ENCODE results near the gene IFIT5.
"Not testable (repeated sequence)": the region's sequence is repeated elsewhere in the genome, so short reads cannot be mapped to it uniquely, and the experiment has no call there.

Gene IFIT5

DNA sequence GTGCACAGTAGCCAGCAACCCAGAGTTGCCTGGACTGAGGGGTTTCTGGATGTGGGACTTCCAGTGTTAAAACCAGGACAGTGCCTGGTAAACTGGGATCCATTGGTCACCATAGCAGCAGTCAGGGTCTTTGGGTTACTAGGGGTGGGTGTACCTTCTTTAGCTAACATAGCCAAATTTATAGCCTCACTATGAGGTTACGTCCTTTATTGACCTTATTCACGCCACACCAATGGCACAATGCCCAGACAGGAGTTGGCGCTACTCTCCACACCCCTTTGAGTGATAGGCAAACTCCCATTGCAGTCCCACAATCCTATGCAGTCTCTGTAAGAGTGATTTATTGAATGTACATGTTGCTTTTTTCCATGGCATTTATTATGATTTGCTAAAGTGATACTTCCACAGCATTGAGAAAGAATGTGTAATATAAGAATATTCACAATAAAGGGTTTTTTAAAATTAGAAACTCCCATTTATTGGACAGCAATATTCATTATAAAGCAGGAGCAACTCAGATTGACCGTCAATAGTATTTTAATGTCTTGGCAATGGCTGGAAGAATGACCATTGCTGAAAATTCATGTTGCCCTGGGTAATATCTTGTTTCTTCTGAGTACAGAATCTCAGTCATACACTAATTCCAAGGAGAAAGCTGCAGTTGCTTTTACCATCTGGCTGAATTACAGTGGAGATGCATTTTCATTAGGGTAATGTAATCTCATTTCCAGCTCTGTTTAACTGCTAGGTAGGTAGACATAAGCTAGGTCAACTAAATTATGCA lies 26.1 kb downstream of the IFIT5 start:
- DNase-seq = no peak

DNA sequence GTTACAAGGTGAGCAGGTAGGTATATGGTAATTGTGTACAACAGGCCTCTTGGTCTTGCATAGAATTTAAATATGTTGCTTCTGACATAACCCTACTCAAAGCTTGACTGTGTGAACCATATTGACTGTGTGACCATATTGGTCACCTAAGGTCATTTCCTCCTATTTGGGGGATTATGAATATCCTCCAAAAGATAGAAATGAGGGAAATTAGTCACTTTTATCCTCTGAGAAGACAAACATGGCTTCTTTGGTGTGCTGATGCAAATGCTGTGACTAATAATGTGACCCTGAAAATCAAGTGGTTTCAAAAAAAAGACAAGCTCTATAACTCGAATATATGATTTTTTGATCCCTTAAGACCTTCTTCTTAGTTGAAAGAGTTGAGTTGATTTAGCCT lies 27.9 kb downstream of the IFIT5 start:
- no peak for DNase-seq

GRCh38 chr10:89444819-89445218 lies 30.5 kb downstream of the IFIT5 start:
- not testable (repeated sequence) for DNase-seq

GRCh38 chr10:89450901-89451300 lies 36.5 kb downstream of the IFIT5 start:
- DNase-seq = no peak

DNA sequence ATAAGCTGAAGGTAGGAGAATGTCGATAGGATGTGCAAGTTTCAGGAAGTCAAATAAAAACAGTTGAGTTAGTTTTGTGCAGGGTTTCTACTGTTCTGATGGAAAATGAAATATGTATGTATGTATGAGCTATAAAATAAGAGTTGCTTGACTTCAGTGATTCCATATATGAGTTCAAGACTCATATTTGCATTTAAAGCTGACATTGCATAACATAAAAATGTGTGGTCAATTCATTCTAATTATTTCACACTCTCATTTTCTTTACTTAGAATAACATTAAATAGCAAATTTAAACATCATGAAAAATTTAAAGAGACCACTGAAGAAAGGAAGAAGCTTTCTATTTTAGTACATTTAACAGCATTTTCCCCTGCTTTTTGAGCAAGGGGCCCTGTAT lies 37.8 kb downstream of the IFIT5 start:
- DNase-seq = no peak

DNA sequence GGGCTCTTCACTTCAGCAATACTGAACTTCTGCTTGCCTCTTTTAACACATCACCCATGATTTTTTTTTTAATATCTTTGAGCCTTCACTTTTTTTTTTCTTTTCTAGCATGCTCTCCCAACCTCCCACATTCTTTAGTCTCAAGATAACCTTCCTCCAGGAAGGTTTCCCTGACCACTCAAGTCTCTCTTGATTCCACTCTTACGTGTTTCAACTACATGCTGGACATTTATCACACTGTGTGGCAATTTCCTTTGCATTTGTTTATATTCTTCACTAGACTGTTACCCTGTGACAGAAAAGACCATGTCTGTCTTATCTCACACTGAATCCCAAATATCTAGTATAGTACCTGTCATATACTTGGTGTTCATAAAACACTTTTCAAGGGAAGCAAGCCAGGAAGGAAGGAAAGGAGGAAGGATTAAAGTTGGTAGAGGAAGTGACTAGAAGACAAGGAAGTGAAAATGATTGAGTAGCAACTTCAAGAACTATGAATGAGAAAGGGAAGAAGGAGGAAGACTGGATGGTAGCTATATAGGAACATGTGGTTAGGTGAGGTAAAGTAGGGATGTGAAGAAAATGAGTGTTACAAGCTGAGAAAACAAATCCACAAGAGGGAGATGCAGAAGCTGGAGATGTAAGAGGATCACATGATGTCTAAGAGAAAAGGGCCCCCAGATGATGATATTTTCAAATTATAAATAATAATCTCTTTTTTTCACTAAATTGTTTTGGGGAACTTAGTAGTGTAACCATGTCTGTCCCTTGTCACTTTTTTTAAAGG lies 40.4 kb downstream of the IFIT5 start:
- DNase-seq = no peak

DNA sequence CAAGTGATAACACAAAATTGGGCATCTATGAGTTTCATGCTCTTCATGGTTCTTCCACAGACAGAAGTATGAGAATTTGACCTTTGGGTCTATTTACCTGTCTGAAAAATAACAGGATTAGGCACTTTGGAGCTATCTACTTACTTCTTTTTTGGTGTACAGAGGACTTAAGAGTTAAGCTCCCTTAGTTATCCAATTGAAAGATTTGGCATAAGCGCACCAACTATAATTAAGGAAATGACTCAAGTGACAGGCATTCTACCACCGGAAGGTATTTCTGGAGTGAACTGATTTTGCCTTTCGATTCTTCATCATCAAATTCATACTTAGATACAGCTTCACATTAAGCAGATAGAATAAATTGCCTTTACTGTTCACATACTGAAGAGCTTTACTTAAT lies 43.9 kb downstream of the IFIT5 start:
- DNase-seq = no peak

DNA sequence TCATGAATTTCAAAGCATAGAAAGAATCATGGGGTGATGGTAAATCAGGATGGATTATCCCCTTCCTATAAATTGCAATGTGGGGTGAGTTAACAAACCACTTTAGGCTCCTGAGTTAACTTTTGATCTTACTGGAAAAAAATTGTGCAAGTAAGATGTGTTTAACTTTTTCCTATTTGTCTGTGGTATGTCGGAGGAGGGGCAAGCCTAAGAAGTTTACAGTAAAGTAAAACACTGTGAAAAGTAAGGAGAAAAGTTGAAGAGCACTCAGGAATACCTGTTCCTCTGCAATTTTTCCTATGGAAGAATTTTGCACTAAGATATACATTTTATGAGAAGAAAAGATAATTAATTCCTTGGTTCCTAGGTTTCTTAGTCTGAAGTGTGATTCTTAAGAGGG lies 44.4 kb downstream of the IFIT5 start:
- DNase-seq = no peak

DNA sequence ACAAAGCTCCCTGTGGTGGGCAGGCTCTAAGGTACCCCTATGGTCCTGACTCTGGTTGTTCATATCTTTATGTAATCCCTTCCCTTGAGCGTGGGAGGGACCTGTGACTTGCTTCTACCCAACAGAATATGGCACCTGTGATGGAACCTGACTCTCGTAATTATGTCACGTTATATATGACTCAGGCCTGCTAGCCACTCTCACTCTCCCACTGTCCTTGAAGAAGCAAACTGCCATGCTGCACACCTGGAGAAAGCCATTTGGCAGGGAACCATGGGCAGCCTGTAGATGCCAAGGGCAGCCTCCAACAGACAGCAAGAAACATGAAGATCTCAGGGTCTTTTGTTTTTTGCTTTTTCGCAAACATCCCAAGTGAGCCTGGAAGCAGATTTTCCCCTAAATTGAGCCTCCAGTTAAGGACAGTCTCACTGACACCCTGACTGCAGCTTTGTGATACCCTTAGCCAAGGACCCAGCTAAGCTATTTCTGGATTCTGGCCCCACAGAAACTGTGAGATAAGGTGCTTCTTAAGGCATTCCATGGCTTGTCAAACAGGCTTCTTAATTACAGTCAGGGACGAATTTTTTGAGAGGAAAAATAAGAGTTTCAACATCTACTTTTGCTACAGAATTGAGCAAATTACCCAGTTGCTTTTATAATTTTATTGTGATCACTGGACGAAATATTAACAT lies 49.6 kb downstream of the IFIT5 start:
- DNase-seq = no peak

GRCh38 chr10:89465196-89465595 lies 50.8 kb downstream of the IFIT5 start:
- DNase-seq = no peak

DNA sequence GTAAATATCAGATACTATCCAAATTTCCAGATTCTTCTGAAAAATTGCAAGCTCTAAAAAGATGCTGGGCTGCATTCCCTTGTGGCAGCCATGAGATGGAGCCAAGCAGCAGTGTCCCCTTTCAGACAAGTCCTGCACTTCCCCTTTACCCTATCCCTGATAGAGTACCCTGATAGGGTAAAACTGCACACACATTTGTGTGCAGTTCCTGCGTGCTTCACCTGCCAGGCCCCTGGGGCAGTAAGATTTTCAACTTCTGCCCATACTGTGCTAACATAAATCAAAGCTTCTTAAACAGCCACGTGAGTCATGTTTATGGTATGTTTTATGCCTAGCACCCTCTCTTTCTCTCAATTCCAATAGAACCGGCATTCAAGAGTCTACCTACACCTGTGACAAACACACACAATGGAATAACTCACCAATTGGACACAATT lies 52.2 kb downstream of the IFIT5 start:
- DNase-seq = no peak

DNA sequence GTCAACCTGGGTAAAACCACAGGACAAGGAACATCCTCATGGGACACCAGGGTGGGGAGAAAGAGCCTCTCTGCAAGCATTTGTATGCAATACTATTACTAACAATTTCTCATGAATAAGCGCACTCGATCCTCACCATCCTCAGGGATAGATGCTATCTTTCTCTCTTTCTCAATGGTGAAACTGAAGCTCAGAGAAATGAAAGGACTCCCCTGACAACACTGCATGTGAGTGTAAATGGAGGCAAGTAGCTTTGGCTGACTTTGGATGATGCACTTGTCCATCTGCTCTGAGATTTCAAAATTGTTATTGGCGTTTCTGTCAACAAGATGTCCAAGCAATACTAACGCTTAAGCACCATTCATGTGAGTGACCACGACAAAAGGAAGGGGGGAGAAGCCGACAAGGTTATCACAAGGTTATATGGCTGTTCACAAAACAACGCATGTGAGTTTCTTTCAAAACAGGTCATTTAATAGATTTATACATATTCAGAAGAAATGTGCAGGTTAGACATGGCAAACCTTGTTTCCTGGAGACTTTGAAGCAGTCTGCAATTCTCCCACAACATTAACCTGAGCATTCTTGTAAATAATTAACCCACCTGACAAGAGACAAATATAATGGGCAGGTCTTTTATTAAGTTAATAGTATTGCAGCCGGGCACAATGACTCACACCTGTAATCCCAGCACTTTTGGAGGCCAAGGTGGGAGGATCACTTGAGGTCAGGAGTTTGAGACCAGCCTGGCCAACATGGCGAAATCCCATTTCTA lies 54.0 kb downstream of the IFIT5 start:
- DNase-seq = no peak

GRCh38 chr10:89469517-89469916 lies 55.1 kb downstream of the IFIT5 start:
- DNase-seq = no peak
